NCI-H524 (cell line): ENCODE data around the gene MAML1.
A peak's percentile ranks its signal among the peaks of the same experiment; 100 is the strongest.
"Not testable (repeated sequence)": the region's sequence is repeated elsewhere in the genome, so short reads cannot be mapped to it uniquely, and the experiment has no call there.

ENCODE experiments used
- DNase-seq, 2 experiments: peaks; one replicate each; lab custom pipeline; 2025; lab: John Stamatoyannopoulos, UW

MAML1 gene

DNA sequence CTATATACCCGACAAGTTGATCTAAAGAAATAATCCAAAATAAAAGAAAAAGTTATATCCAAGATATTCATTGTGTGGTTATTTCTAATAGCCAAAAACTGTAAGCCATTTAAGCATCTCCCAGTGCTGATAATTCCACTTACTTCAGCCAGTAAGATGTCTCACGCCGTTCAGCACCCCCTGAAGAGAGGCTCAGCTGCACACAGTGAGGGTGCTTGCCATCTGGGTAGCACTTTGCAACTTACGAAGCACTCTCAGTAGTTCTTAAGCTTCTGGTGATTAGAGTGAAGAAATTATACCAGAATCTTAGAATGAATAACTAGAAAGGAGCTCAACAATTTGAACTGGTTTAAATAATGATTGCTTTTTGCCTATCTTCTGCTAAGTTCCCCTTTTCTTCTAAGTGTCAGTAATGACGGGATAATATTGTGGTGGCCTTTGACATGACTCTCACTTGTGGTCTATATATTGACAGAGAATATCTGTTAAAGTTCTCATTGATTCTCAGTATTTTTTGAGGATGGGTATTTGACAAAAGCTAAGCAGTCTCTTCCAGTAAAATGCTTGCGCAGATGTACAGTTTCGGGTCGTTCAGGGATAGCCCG is 35.0 kb downstream of the MAML1 start:
- DNase-seq, result peak; percentile 12 to 73

DNA sequence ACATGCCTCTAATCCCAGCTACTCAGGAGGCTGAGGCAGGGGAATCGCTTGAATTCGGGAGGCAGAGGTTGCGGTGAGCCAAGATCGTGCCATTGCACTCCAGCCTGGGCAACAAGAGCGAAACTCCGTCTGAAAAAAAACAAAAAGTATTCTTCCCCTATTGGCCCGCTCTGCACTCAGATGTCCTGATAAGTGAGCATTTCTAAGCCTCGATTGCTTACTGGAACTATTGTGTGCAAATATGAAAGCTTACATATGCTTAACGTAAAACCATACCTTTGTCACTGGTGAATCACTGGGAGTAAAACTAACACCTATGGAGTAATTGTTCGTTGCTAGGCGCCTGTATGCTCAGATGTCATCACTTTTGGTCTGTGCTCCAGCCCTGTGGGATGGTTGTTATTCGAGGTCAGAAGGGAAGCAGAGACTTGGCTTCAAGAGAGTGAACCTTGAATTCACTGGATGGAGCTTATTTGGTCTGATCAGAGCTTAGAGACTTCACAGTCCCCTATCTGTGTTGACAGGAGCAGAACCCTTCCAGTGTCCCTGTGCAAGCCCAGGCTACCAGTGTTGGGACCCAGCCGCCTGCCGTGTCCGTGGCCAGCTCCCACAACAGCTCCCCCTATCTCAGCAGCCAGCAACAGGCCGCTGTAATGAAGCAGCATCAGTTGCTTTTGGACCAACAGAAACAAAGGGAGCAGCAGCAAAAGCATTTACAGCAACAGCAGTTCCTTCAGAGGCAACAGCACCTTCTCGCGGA is 35.9 kb downstream of the MAML1 start:
- no peak for DNase-seq

DNA sequence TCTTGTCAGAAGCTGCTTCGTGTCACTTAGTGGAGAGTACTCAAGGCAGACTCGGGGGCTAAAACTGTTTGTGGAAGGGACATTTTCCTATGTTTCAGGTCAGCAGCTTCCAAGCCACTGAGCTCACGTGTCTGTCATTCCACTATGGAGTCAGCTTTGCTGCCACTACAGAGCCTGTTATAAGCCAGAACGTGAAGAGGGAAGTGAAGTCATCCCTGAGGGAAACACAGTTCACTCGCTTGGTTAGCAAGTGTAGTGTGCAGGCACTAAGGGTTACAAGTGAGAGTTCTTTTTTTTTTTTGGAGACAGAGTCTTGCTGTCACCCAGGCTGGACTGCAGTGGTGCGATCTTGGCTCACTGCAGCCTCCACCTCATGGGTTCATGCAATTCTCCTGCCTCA is 36.6 kb downstream of the MAML1 start:
- no peak for DNase-seq

DNA sequence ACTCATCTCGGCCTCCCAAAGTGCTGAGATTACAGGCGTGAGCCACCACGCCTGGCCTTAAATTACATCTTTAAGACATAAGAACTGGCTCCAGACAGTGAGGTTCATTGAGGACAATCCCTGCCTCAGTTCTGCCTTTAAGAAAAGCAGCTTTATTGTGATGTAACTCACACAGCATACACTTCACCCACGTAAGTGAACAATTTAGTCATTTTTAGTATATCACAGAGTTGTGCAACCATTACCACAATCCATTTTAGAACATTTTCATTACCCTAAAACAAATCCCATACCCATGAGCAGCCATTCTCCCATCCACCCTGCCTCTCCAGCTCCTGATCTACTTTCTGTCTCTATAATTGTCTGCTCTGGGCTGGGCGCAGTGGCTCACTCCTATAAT is 37.2 kb downstream of the MAML1 start:
- no peak for DNase-seq

DNA sequence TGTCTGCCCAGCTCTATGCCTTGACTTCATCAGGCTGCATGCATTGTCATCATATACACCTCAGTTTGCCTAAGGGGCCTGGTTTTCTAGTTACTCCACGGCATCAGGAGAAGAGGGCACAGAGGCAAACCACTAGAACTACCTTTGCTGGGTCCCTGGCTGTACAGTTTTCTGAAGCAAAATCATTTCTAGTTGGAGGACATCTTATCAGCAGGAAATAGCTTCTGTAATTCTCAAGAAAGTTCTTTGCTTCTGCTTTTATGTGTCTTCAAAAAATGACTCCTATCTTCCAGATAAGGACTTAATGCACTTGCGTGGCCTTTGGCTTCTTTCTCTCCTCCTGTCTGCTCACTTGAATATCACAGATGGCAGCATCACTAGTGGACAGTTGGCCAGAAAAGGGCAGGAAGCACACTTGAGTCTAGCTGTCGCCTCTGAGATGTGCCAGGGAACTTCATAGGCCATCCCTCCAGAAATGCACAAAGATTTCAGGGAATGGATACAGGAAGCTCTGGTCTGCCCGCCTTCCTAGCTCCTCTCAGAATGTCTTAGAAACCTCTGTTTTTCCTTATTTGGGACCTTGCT is 38.8 kb downstream of the MAML1 start:
- DNase-seq, result no peak

DNA sequence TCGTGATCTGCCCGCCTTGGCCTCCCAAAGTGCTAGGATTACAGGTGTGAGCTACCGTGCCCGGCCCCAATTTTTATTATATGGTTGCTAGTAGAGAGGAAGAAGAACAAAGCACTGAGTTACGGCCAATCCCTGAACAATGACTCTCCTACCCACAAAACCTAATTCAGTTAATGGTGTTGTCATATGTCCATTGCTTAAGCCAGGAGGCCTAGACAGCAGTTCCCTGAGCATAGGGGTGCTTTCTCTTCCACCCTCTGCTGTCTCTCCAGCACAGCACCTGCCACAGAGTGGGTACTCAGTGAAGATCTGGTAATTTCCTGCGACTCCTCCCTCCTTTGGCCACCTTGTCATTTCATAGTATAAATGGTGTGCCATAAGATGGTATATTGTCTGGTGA is 39.7 kb downstream of the MAML1 start:
- DNase-seq, result no peak

DNA sequence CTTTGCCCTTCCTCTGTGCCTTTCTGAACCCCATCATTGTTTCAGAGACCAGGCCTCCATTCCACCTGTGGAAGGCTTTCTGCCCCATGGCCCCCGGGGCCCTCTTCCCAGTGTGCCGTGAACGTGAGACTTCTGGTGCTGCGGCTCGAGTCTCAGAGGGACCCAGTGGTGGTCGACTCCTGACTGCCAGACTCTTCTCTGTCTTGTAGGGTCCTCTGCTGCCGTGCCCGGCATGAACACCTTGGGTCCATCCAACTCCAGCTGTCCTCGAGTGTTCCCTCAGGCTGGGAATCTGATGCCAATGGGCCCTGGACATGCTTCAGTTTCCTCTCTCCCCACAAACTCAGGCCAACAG is 41.0 kb downstream of the MAML1 start:
- no peak for DNase-seq

DNA sequence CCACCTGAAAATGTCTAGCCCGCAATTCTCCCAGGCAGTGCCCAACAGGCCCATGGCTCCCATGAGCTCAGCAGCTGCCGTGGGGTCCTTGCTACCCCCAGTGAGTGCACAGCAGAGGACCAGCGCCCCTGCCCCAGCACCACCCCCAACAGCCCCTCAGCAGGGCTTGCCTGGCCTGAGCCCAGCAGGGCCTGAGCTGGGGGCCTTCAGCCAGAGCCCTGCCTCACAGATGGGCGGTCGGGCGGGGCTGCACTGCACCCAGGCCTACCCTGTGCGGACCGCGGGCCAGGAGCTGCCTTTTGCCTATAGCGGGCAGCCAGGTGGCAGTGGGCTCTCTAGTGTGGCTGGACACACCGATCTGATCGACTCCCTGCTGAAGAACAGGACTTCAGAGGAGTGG is 41.8 kb downstream of the MAML1 start:
- no peak for DNase-seq

DNA sequence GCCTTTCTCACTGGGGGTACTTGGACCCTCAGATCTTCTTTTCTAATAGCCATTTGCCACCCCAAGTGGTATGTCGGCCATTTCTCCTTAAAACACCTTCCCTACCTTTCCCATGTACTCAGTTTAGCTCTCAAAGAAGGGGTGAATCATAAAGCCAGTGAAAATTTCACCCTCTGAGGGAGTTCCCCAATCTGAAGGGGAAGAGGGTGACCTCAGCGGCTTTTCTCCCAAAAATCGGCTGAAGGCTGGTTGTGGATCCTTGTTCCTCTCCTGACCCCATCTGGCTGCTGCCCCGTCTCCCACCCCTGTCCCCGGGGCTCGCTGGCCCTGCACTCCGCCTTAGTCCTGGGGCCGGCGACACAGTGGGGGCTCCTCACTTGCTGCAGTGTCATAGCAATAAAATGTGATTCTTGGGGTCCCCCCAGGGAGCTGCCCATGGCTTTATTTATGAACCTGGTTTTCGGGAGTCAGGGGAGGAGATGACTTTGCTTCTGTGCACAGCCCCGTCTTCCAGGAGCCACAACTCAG is 43.9 kb downstream of the MAML1 start:
- DNase-seq, result no peak

DNA sequence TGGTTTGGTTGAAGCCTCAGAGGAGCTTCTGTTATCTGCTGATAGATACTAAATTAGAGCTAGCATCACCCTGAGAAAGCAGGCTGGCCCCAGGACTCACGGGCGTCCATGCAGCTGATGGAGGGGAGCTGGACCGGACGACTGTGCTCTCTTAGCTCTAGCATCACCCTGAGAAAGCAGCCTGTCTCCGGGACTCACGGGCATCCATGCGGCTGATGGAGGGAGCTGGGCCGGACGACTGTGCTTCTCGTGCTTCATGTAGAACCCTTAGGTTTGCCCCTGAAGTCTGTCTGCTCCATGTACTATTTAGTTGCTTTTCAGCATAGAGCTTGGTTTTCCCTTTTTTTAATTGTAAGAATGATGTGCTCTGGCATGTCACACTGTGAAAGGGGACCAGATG is 44.8 kb downstream of the MAML1 start:
- DNase-seq, result no peak

DNA sequence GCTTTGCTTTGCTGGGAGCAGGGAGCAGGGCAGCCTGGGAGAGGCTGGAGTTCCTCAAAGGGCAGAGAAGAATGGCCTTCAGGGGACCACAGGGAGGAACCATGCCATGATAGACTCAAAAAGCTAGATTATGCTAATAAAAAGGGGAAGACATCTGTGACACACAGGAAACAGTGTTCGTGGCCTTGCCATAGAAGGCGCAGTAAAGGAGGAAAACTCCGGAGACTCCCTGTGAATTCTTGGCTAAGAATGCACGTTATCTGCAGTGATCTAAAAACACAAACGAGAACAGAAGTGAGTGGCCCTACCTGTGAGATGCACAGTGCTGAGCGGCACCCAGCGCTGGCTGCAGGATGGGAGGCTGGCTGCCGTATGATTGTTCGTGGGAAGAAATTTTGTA is 45.3 kb downstream of the MAML1 start:
- no peak for DNase-seq

DNA sequence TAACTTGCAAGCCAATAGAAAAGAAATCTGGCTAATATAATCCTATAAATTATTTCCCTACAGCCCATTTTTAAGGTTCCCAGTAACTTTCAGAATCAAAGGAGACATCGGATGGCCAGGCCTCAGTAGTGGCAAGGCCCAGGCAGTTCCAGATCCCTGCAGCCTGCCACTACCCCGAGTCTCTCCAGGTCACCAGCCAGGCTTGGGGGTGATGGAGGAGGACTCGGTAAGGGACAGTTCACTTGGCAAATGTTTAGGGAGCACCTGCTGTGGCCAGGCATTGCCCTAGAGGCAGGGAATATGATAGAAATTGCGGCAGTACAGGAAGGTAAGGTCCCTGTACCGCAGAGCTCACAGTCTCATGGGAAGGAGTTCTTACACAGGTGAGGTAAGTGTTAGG is 46.0 kb downstream of the MAML1 start:
- no peak for DNase-seq

DNA sequence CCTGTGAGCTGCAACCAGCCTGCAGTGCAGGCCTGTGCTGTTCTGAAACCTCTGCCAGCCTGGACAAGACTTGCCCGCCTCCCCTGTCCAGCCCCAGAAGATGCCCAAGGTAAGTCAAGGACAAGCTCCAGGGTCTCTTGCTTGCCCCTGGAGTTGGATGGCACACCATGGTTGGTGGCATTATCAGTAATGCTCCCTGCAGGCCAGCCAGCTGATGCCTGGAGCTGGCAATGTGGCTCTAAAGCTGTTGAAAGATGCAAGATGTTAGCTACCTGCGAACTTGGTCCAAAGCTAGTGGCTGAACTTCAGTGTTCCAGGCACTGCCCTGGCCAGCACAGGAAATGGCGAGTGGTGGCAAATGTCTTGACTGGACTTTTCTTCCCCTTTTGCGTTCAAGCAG is 47.2 kb downstream of the MAML1 start:
- no peak for DNase-seq

DNA sequence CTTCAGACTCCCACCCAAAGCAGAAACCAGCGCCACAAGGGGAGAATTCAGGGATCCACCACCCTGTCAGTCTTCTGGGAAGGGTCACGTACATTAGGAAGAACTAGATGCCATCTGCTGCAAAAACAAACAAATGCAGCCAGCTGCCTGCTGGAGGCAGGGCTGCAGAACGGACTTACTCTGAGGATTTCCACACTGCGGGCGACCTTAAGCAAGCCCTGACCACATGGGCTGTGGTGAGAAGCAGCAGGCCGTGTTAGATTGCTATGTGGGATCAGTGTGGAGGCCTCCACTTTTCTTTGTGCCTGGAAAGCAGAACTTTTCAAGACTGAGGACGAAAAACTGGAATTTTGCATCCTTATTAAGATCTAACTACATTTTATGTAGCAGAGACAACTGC is 47.7 kb downstream of the MAML1 start:
- DNase-seq, result no peak

DNA sequence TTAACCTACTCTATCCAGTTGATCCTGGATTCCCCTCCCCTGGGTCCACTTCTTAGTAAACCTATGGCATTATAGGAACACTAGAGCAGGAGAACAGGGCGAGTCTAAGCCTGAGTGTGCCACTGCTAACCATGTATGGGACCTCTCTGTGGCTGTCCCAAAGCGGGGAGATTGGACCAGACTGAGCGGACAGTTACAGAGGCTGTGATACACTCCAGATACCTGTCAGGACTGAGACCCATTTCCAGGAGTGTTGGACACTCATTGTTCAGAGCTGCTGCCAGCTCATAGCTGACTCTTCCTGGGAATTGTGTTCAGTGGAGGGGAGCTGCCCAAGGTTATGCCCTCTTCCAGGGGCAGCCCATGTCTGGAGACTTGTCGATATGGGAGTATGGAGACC is 49.2 kb downstream of the MAML1 start:
- DNase-seq, result no peak

DNA sequence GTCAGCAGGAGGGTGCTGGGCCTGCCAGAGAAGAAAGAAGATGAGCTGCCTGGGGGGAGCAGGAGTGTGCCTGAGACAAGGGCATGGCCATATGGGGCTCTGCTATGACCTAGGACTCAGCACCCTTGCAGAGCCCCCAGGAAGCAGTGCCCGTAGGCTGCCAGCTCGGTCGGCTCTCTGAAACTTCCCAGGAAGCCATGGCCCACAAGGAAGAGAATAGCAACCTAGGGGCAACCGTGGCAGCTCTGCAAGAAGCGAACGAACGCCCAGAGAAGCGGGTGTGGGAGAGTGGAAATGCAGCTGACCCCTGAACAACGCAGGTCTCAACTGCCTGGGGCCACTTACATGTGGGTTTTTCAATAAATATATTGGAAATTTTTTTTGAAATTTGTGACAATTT is 50.5 kb downstream of the MAML1 start:
- DNase-seq, result no peak

DNA sequence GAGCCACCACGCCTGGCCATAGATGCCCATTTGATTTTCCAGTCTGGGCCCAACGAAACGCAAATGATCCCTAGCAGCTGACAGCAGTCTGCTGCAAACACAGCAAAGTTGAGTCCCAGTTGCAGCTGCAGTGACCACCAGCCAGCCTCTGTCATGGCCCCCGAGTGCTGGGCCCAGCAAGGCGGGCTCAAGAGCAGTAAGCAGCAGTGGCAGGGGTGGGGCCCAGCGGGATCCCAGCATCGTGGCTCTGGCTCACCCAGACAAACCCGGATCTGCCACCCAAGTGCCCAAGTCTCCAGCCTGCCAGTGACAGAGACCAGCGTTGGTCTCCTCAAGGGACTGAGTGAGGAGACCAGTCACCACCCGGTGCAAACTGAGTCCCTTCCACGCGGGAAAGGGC is 54.2 kb downstream of the MAML1 start:
- DNase-seq, result no peak

DNA sequence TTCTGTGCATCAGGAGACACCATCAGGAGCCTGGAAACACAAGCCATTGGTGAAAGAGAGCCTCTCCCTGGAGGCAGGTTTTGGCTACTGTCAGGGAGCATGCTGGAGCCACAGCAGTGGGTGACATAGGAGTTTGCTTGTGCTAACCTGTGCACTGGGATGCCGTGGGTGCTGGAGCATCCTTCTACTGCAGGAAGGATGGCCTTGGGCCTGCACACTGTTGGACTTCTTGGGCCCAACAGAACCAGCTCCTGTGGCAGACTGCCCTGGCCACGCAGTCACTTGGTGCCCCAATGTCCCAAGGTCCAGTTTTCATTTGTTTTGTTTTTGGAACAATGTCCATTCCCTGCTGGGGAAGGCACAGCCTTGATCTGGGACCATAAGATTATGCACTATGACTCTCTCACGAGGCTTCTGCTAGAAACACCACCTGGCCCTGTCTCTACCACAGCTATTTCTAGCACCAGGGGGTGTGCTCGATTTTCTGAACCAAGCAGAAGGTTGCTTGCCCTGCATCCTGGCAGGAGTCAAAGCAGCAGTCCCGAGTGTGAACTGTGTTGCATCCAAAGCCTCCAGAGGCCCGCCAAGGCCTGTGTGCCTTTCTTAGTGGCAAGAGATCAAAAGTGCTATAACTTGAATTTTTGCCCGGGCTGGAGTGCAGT is 55.7 kb downstream of the MAML1 start:
- DNase-seq, result no peak

DNA sequence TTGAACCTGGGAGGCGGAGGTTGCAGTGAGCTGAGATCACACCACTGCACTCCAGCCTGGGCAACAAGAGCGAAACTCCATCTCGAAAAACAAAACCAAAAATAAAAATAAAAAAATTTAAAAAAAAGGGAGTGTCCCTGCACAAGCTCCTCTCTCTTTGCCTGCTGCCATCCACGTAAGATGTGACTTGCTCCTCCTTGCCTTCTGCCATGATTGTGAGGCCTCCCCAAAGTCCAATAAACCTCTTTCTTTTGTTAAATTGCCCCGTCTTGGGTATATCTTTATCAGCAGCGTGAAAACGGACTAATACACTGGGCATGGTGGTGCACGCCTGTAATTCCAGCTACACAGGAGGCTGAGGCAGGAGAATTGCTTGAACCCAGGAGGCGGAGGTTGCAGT is 56.7 kb downstream of the MAML1 start:
- DNase-seq, result not testable (repeated sequence)

DNA sequence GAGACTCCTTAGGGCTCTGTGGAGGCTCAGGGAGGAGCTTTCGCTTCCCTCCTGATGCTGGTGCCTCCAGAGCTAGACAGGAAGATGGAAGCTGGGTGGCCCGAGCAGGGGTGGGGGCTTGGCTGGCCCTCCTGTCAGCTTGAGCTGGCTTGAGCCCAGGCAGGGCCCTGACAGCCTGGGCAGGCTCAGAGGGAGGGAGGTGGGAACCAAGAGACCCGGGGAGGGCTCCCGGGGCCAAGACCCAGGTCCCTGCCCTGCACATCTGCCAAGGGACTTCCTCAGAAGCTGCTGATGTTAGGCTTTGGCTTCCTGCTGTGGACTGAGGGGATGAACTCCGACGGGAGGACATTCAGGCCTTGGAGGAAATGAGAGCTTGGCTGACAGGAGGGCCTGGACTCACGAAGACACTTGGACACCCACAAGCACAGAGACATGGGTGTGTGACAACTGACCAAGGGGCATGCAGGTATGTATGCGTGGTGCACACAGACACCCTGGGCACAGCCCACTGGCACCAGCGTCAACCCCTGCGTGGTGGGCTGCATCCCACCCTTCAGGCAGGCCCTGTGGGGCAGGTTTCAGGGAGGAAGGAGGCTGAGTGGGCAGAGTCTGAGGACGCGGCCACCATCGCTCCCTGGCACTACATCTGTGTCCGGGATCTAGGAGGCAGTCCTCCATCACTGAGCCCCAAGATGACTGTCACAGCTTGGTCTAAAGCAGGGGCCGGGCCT is 59.4 kb downstream of the MAML1 start:
- DNase-seq, result no peak

DNA sequence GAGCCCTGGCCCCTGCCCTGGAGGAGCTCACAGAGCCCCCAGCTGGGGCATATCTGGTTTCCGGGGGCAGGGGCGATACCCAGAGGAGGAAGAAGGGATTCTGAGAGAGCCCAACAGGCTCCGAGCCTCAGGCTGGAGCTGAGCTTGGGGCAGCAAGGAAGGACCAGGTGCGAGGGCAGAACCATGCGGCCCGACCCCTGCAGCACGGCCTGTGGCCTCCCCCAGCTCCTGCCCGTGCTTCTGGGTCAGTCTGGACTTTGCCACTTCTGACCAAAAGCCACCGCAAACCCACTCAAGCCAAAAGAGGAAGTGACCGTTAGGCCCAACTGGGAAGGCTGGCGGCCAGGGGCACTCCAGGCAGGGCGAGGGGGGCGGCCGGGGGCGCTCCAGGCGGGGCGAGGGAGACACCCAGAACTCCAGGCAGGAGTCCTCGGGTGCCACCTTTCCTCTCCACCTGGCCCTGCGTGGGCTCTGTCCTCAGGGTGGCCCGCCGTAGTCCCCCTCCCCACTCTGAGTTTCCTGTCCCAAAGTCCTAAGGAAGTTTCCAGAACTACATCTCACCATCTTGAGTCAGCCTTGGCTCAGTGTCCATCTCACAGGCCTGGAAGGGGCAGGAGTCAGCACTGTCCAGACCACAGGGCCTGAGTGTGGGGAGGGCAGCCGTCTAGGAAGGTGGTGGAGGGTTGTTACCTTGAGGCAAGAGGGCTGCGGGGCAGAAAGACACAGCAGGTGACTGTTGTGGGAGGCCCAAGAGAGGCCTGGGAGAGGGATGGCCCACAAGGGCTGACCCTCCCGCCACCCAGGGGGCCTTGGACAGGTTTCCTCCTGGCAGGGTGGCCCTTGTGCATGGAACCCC is 60.2 kb downstream of the MAML1 start:
- no peak for DNase-seq
